Stimulated activated CD4-positive, alpha-beta T cell treated with anti-CD3 and anti-CD28 coated beads, Interleukin-4, amount 100 ng/mL, for 1 hour (primary cell): ENCODE results near the gene PEAK3.

Experiments
- DNase-seq: peaks from one replicate; pipeline ENCODE4 v3.0.0-alpha.2; 2020

Gene PEAK3

GRCh38 chr19:2235381-2236063 lies 46.5 kb downstream of the PEAK3 start:
- peak; percentile 43 for DNase-seq

GRCh38 chr19:2234996-2235380 lies 47.0 kb downstream of the PEAK3 start:
- no peak for DNase-seq

- DNase-seq: no peak
Measured at GRCh38 chr19:2233601-2234280, 48.2 kb downstream of the PEAK3 start.

GRCh38 chr19:2232286-2233151 lies 49.5 kb downstream of the PEAK3 start:
- DNase-seq: no peak

DNA sequence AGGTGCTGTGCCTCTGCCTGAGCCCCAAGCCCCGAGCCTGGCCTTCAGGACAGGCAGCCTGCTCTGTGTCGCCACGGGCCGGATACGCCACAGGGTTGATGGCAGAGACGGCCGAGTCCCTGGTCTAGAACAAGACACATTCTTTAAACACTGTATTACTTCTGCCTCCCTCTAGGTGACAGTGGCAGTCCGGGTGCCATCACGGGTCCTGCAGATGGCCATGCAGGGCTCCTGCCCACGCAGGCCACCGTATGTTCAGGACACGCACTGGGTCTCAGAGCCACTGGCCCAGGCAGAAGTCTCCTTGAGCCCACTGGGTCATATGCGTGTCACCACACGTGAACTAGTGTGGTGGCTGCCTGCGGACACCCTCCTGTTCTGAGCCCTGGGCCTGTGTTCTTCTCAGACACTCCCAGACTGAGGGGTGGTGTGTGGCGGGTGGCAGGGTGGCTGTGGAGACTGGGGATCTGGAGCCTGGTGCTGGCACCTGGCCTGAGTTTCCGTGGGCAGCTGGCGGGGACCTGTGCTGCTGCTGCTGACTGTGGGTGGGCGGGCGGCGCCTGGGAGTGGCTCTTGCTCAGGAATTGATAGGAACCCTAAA lies 50.3 kb downstream of the PEAK3 start:
- DNase-seq: no peak

DNA sequence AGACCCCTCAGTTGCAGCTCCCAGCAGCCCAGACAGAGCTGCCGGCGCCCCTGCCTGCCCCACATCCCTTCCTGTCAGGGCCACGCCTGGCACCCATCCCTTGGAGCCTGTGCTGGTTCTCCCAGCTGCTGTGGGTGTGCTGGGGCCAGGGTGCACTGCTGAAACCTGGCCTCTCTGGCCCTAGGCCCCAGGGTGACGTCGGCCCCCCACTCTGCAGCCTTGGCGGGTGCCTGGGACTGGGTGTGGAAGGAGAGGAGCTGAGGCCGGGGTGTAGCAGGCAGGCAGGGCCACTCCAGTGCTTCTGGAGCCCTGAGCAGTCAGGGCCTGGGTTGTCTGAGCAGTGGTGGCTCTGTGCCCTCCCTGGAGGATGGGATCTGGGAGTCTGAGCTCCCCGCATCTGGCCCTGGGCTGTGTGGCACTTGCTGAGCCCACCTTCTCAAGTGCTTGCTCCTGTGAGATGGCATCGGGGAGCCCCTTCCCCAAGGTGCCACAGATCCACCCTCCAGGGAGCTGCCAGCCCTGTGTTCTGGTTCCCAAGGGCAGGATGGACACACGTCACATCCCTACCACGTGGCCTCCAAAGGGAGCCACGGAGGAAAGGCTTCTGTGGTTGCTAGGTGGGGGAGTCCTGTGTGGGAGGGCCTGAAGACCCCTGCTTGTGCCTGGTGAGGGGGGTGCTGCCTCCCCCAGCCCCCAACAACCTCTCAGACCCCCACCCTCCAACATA lies 51.0 kb downstream of the PEAK3 start:
- DNase-seq: no peak

GRCh38 chr19:2230033-2230531 lies 51.9 kb downstream of the PEAK3 start:
- no peak for DNase-seq

- DNase-seq: no peak
Measured at GRCh38 chr19:2229103-2230032, 52.6 kb downstream of the PEAK3 start.

DNA sequence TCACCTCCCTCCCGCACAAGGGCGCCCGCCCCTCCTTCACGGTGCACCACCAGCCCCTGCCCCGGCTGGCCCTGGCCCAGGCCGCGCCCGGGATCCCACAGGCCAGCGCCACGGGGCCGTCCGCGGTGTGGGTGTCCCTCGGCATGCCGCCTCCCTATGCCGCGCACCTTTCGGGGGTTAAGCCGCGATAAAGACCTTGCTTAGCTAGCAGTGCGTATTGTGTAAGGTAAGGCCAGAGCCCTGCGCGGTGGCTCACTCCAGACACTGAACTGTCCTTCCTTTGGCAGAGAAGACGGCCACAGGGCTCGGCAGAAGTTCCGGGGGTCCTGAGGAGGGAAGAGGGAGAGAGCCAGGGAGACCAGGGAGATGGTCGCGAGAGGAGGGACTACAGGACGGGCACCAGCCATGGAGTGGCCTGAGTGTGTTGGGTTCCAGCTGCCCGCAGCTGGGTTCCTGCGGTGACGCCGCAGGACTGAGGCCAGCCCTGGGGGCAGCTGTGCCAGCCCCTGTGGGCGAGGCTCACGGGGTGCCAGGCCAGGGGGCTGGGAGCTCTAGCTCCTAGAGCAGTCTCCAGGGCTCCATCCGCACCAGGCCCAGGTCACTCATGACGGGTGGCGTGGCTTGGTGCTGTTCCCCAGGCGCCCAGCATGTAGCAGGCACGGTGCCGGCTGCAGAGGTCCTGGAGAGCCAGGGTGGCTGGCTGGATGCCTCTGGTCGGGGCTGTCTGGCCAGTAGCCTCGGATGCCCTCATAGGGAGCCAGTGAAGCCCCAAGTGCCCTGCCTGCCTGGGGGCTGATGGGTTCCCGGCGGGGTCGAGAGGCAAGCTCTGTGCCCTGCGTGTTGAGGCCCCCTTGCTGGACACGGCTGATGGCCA lies 53.6 kb downstream of the PEAK3 start:
- no peak for DNase-seq

- DNase-seq: no peak
Measured at GRCh38 chr19:2227415-2228156, 54.4 kb downstream of the PEAK3 start.

- no peak for DNase-seq
Measured at GRCh38 chr19:2226840-2227360, 55.1 kb downstream of the PEAK3 start.

- no peak for DNase-seq
Measured at GRCh38 chr19:2226051-2226839, 55.7 kb downstream of the PEAK3 start.

DNA sequence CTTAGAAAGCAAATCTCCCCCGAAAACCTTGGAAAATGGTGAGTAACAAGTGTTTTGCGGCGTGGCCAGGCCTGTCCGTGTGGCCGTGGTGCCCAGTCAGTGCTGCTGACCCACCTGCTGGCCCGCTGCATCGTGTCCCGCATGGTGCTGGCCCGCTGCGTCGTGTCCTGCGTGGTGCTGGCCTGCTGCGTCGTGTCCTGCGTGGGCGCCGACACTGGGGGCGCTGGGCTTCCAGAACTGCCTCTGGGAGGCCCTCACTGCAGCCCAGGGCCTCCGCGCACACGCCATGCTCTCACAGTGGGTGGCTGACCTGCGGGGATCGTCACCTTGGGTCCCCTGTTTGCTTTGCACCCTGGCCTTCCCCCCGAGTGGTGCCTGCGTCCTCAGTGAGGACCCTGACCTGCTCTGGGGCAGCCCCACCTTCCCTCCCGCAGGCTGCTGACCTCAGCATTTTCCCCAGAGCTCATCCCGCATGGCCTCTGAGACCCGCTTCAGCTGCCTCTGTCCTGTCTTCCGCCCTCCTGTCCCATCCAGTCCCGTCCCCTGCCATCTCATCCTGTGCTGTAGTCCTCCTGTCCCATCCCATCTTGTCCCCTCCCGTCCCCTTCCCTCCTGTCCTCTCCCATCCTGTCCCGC lies 56.4 kb downstream of the PEAK3 start:
- no peak for DNase-seq

- DNase-seq: no peak
Measured at GRCh38 chr19:2224754-2225349, 57.1 kb downstream of the PEAK3 start.
